Frontal cortex (tissue), 4 donors: ENCODE results near the gene MAT2B. TPM values are rescaled to one million over a fixed set of nuclear protein-coding genes. Genes with fewer than 3 reads are reported as not detected.

Source experiments
- DNase-seq, 2 donors: peaks; one replicate each; pipeline ENCODE4 v3.0.0; 2012; ENCODE audit warnings: low spot score in 2 of 2
- FAIRE-seq: peaks from 2 replicates; lab custom pipeline; 2012; peaks lifted over from hg19 to GRCh38; lab: Jason Lieb, UNC
- total RNA-seq: library from RNA; depleted of rRNA; stranded (reverse); fragments of >200 nt; gene quantifications from one replicate; pipeline ENCODE4 v1.2.3, GENCODE V29; 2014
- donor health status: control.
- donor health status: control.
- donor health status: control.

The MAT2B gene
- total RNA-seq, 1 donor from 2014 or later, result 37.1 TPM

- FAIRE-seq (no peak), DNase-seq (no peak)
Observed at GRCh38 chr5:163544836-163545235, 39.4 kb downstream of the MAT2B start.

GRCh38 chr5:163548649-163549048, 43.2 kb downstream of the MAT2B start:
- DNase-seq (no peak), FAIRE-seq (no peak)

GRCh38 chr5:163551156-163551555, 45.7 kb downstream of the MAT2B start:
- FAIRE-seq, result no peak
- no peak for DNase-seq

GRCh38 chr5:163552536-163552935, 47.1 kb downstream of the MAT2B start:
- DNase-seq, result no peak
- FAIRE-seq, result no peak

- FAIRE-seq (no peak), DNase-seq (no peak)
Observed at GRCh38 chr5:163561339-163561738, 55.9 kb downstream of the MAT2B start.

GRCh38 chr5:163562071-163562470, 56.7 kb downstream of the MAT2B start:
- DNase-seq, result no peak
- FAIRE-seq, result no peak

GRCh38 chr5:163563112-163563511, 57.7 kb downstream of the MAT2B start:
- FAIRE-seq (no peak), DNase-seq (no peak)

GRCh38 chr5:163563880-163564279, 58.5 kb downstream of the MAT2B start:
- DNase-seq, result no peak
- no peak for FAIRE-seq

GRCh38 chr5:163564321-163564938, 59.0 kb downstream of the MAT2B start:
- FAIRE-seq, result peak; percentile 97

GRCh38 chr5:163565492-163565891, 60.1 kb downstream of the MAT2B start:
- DNase-seq (no peak), FAIRE-seq (no peak)

More at GRCh38 chr5:163564321-163564938, 59.0 kb downstream of the MAT2B start:
- peak; percentile 27 to 42 for DNase-seq

- DNase-seq, result no peak
Observed at GRCh38 chr5:163565931-163566608, 60.7 kb downstream of the MAT2B start.

GRCh38 chr5:163566678-163567077, 61.3 kb downstream of the MAT2B start:
- no peak for FAIRE-seq

More at GRCh38 chr5:163565931-163566608, 60.7 kb downstream of the MAT2B start:
- no peak for FAIRE-seq

GRCh38 chr5:163567811-163568210, 62.4 kb downstream of the MAT2B start:
- DNase-seq (no peak), FAIRE-seq (no peak)

More at GRCh38 chr5:163566678-163567077, 61.3 kb downstream of the MAT2B start:
- DNase-seq, result no peak

Other genes starting within 250 kb of the MAT2B start
- 133 TPM for gene CCNG1, start 68.0 kb upstream of the MAT2B start, total RNA-seq
- gene NUDCD2, start 45.5 kb upstream of the MAT2B start, total RNA-seq, result 17.5 TPM
- 2.9 TPM for gene HMMR, start 45.0 kb upstream of the MAT2B start, total RNA-seq